ENCODE results near the gene PCDHB9.

- TF ChIP-seq SNRNP70 (optimal IDR thresholded peaks at IDR 0.05; ENCODE audit: low read depth, low read length), result no peak
- TF ChIP-seq MLLT1 (IDR thresholded peaks at IDR 0.05), result no peak
- TF ChIP-seq ZBTB33 (CRISPR knock-in tag; IDR thresholded peaks at IDR 0.05), result no peak
- TF ChIP-seq CTCF (IDR thresholded peaks at IDR 0.05 in 2 of 3, conservative IDR thresholded peaks at IDR 0.05 in 1 of 3; ENCODE audit: insufficient read depth in 2 of 3, low read depth in 1 of 3, low read length in 3 of 3), result no peak
- no peak for TF ChIP-seq TEAD4 (IDR thresholded peaks at IDR 0.05; ENCODE audit: low read length)
- no peak for TF ChIP-seq TEAD4 (CRISPR knock-in tag; IDR thresholded peaks at IDR 0.05; ENCODE audit: borderline replicate concordance)
- TF ChIP-seq HOMEZ (CRISPR knock-in tag; IDR thresholded peaks at IDR 0.05), result no peak
- TF ChIP-seq GMEB1 (CRISPR knock-in tag; IDR thresholded peaks at IDR 0.05), result no peak
- no peak for TF ChIP-seq ZFX (CRISPR knock-in tag; IDR thresholded peaks at IDR 0.05)
- no peak for TF ChIP-seq YY1 (IDR thresholded peaks at IDR 0.05; ENCODE audit: borderline replicate concordance in 1 of 3, control insufficient read depth in 1 of 3, extremely low read depth in 1 of 3, insufficient read depth in 3 of 3, insufficient read length in 1 of 3, insufficient replicate concordance in 2 of 3, low read depth in 1 of 3, low read length in 2 of 3)
- no peak for TF ChIP-seq GATA2 (CRISPR knock-in tag; IDR thresholded peaks at IDR 0.05)
- no peak for TF ChIP-seq SMAD4 (CRISPR knock-in tag; conservative IDR thresholded peaks at IDR 0.05)
Measured at GRCh38 chr5:141150993-141151325, 36.0 kb upstream of the PCDHB9 start.
